Lower leg skin (tissue), 3 donors: ENCODE results near the gene HNRNPA1L2.

Source experiments
- CTCF ChIP-seq, 3 donors: fragments of 450-650 bp; IDR thresholded peaks; one replicate each; pipeline ENCODE4 v1.5.1; 2016; ENCODE audit warnings: antibody characterized with exemption in 3 of 3, mild to moderate bottlenecking in 3 of 3, moderate library complexity in 2 of 3
- POLR2A ChIP-seq, 2 donors: fragments of 450-650 bp; IDR thresholded peaks; one replicate each; pipeline ENCODE4 v1.6.1; 2016 to 2017; ENCODE audit warnings: antibody characterized with exemption in 2 of 2, mild to moderate bottlenecking in 1 of 2, moderate library complexity in 1 of 2

- no peak for TF ChIP-seq CTCF (IDR thresholded peaks at IDR 0.05)
- no peak for TF ChIP-seq POLR2A (IDR thresholded peaks at IDR 0.05)
Observed at GRCh38 chr13:52646967-52647366, 4.7 kb downstream of the HNRNPA1L2 start.
